NK-92 treated with Interleukin-12 subunit alpha and Interleukin-12 subunit beta, amount 100 ng/mL, for 24 hours (cell line): ENCODE measurements around the gene SLC38A4.
"Not testable (repeated sequence)": the region's sequence is repeated elsewhere in the genome, so short reads cannot be mapped to it uniquely, and the experiment has no call there.

Experiments used
- DNase-seq: peaks from one replicate; lab custom pipeline; 2025; lab: John Stamatoyannopoulos, UW

SLC38A4 gene

DNA sequence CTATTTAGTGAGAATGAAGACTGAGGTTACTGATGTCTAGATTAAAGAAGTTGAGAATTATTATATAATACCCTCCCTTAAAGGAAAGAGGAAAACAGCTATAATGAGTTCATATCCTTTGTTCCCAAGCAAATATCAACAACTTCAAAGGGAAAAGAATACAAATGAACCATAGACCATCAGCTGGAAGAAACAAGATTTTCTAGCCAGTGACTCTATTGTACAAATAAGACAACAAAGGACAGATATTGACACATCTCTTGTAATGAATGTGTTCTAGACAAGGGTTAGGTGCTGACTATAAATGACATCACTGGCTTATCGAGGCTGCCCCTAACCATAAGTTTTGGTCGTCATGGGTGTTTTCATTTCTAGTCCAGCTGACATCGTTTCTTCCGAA is 48.2 kb downstream of the SLC38A4 start:
- DNase-seq = no peak

DNA sequence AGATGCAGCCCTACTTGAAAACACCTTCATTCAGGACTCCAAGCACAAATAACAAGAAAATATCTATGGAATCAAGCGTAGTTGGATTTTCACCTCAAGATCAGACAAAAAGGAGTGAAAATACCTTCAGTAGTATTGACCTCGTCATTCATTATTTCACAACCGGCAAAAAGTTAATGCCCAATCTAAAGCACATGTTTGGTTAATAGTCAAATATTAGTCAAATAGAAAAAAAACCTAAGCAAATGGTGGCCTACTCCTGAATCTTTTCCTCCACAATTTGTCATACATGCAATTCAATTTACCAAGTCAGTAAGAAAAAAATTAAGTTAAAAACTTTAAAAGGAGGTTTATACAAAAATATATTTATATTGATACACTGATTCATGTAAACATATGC is 50.0 kb downstream of the SLC38A4 start:
- no peak for DNase-seq

DNA sequence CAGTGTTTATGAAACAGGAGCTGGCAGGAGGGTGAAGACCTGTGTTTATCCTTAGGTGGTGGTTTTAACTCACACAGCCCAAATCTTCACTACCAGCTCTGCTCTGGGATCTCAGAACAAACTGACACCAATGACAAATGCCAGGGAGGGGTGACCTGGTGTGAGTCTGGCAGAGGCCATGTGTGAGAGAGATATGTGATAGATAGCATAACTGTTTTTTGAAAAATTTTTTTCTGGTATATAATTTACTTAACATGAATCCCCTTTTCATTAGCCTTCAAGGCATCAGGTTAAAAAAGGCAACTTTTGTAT is 51.5 kb downstream of the SLC38A4 start:
- DNase-seq = no peak

DNA sequence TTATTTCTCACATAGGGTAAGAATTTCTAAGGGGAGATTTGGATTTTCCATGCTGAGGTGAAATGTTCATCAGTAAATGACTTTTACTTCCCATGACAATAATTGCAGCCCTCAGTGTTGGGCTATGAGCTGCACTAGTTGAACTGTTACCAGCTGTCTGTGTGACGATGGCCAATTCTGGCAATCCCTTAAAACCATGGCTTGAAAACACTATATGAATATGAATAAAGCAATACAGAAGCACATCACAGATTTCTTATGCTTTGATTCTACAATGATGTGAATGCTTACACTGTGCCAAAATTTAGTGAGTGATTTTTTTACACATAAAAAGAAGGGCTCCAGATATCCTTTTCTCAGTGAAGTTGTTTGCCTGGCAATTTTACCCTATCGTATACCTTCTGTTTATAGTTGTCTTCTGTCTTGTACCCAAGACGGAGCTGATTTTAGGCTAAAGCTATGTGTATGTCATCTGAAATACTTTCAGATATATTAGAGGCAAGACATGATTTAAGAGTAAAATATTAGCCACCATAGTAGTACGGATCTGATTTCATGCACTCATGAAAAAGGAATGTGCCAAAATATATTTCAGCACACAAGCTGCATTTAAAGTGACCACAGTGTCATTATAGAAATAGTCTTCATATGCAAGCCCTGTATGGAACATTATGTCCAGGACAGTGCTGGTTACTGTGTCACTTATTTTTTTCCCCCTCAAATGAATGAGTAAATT is 52.0 kb downstream of the SLC38A4 start:
- no peak for DNase-seq

DNA sequence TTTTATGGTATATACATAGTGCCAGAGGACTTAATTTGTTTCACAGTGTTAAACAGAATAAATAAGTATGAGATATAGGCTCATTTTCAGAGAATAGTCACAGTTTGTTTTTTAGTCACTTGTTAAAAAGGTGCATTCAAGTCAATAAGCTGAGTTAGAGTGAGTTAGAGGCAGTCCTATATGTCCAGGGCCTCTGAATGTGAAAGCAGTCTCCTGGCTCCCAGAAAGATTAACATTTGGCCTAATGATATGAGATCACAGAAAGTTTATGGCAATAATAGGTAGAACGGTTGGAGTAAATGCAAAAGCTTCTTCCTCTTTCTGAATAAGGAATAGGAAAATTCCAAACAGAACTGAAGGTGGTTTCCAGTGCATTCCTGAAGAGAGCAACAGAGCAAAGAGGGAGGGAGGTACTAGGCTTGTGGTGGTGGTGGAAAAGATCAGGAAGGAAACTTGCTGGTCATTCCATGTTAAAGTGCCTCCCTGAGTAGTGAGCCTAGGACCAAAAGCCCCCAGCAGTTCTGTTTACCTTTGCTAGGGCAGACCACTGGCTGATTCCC is 54.4 kb downstream of the SLC38A4 start:
- DNase-seq = no peak

DNA sequence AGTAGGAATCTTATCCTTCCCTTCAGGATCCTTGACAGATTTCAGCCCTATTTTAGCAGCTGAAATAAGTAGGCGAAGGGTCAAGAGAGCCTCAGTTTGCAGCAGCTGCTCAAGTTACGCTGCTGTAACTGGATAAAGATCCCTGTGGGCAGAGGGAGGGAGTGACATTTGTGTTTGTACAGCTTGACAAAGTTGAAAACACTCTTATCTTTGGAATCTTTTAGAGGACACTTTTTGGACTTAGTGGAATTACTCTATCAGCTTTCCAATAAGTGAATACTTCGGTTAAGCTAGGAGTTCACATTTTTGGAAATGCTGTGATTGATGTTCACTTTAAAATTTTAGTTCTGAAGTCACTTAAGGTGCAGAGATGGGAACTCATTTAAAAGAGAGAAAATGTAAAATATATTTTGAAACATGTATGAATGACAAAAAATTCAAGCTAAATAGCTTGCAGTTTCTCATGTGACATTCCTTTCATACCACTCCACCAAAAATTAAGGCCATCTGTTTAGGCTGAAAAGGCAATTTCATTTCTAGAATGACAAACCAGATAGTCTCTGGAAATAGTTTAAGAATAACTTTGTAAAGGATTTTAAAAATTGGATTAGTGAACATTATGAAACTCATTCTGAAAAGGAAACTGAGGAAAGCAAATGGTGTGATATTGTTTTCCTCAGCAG is 55.2 kb downstream of the SLC38A4 start:
- DNase-seq = no peak

DNA sequence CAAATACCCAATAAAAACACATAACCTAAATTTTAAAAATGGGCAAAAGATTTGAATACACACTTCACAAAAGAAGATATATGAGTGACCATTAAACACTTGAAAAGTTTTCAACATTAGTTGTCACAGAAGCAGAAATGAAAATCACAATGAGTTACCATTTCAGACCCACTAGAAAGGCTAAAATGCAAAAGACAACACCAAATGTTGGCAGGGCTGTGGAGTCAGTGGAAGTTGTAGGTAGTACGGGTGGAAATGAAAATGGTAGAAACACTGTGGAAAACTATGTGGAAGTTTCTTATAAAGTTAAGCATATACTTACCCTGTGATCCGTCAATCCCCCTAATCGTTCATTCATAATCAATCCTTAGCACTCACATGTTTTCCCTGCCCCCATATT is 61.8 kb downstream of the SLC38A4 start:
- DNase-seq = no peak

DNA sequence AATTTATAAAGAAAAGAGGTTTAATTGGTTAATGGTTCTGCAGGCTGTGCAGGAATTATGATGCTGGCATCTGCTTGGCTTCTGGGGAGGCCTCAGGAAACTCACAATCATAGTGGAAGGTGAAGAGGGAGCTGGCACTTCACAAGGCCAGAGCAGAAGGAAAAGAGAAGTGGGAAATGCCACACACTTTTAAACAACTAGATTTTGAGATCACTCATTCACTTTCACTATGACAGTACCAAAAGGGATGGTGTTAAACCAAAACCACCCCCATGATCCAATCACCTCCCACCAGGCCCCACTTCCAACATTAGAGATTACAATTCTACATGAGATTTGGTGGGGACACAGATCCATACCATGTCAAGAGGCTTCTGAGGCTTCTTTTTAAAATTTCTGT is 62.6 kb downstream of the SLC38A4 start:
- DNase-seq = no peak

DNA sequence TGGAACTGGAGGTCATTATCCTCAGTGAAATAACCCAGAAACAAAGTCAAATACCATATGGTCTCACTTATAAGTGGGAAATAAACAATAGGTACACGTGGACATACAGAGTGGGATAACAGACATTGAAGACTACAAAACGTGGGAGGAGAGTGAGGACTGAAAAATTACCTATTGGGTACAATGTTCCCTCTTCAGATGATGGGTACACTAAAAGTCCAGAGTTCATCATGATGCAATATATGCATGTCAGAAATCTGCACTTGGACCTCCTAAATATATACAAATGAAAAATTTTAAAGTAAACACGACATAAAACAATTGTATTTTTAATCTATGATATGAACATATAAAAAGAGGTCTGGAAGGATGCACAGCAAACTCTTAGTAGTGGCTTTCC is 71.2 kb downstream of the SLC38A4 start:
- DNase-seq = no peak

DNA sequence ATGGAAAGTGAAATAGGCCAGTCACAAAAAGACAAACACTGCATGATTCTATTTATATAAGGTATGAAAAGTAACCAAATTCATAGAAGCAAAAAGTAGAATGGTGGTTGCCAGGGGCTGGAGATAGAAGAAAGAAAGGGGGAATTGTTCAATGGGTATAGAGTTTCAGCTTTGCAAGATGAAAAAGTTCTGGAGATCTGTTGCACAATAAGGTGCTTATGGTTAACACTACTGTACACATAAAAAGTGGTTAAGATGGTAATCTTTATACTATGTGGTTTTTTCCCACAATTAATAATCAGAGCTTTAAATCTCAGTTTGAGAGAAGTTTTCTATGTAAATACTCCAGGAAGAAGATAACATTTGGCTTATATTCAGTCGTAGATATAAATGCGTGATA is 73.4 kb downstream of the SLC38A4 start:
- no peak for DNase-seq

DNA sequence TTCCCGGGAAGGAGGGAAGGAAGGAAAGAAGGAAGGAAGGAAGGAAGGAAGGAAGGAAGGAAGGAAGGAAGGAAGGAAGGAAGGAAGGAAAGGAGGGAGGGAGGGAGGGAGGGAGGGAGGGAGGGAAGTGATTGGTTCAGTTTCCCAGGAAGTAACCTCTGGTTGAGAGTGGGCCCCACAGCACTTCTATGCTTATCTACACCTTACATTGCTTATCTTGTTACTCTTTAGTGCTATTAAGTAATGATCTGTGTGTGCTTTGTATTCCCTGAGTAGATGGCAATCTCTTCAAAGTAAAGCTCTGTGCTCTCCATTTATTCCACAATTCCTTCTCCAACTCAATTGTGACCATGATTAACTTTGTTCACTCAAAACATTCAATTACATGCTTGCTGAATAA is 74.6 kb downstream of the SLC38A4 start:
- no peak for DNase-seq

DNA sequence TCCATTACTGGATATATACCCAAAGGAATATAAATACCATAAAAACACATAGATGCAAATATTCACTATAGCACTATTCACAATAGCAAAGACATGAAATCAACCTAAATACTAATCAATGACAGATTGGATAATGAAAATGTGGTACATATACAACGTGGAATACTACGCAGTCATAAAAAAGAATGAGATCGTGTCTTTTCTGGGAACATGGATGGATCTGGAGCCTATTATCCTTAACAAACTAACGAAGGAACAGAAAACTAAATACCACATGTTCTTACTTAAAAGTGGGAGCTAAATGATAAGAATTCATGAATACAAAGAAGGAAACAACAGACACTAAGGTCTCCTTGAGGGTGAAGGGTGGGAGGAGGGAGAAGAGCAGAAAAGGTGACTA is 76.5 kb downstream of the SLC38A4 start:
- DNase-seq = no peak

DNA sequence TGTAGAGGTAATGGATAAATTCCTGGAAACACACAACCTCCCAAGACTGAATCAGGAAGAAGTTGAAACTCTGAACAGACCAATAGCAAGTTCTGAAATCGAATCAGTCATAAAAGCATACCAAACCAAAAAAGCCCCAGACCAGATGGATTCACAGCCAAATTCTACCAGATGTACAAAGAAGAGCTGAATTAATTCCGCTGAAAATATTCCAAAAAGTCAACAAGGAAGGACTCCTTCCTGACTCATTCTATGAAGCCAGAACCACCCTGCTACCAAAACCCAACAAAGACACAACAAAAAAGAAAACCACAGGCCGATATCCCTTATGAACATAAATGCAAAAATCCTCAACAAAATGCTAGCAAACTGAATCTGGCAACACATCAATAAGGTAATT is 81.5 kb downstream of the SLC38A4 start:
- DNase-seq = no peak

DNA sequence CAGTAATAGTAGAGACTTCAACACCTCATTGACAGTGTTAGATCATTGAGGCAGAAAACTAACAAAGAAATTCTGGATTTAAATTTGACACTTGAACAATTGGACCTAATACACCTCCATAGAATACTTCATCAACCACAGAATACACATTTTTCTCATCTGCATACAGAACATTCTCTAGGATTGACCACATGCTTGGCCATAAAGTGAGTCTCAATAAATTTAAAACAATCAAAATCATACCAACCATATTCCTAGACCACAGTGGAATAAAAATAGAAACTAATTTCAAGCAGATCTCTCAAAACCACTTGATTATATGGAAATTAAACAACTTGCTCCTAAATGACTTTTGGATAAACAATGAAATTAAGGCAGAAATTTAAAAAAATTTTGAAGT is 82.3 kb downstream of the SLC38A4 start:
- DNase-seq = no peak

DNA sequence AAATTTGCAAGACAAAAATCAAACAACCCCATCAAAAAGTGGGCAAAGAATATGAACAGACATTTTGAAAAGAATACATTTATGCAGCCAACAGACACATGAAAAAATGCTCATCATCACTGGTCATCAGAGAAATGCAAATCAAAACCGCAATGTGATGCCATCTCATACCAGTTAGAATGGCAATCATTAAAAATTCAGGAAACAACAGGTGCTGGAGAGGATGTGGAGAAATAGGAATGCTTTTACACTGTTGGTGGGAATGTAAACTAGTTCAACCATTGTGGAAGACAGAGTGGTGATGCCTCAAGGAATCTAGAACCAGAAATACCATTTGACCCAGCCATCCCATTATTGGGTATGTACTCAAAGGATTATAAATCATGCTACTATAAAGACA is 83.5 kb downstream of the SLC38A4 start:
- not testable (repeated sequence) for DNase-seq

DNA sequence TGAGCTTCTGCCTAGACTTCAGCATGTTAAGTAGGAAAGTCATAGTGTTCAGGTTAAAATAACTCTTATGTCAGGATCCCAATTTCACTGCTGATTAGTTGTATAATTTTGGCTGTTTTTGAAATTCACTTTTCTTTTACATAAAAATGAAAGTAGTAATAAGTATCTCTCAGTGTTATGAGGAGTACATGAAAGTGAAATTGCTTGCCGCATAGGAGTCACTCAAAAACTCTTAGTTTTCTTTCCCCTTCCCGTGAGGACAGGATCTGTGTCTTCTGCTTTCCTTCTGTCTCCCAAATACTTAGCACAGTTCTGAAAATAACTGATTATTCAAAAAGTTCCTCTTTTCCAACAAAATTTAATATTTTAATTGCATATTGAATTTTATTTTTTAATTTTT is 100.5 kb downstream of the SLC38A4 start:
- no peak for DNase-seq

DNA sequence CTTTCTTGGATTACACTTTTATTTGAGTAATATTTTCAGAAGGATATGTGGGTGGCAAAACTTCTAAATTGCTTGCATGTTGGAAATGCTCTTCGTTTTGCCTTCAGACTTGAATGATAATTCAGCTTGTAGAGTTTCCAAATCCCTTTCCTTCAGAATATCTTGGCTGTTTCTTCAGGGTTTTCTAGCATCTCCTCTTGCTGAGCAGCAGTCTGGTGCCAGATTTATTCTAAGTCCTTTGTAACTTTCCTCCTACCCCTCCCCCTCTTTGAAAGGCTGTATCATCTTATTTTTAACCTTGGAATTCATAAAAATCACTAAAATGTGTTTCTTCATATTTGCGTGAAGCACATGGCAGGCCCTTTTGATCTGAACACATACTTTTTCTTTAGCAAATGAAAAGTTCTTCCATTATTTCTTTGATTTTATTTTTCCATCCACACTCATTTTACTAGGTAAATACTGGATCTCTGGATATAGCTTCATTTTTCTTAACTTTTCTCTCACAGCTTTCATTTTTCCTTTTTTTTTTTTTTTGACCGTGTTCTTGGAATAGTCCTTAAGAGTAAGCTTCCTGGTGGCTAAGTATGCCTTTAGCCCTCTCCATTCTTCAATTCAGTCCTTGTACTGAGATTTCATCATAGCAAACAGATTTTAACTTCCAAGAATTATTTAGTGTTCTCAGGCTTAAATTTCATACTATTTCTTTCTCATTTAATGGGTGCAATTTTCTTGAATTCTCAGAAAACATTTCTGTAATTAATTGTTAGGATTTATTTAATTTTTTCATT is 102.0 kb downstream of the SLC38A4 start:
- no peak for DNase-seq

DNA sequence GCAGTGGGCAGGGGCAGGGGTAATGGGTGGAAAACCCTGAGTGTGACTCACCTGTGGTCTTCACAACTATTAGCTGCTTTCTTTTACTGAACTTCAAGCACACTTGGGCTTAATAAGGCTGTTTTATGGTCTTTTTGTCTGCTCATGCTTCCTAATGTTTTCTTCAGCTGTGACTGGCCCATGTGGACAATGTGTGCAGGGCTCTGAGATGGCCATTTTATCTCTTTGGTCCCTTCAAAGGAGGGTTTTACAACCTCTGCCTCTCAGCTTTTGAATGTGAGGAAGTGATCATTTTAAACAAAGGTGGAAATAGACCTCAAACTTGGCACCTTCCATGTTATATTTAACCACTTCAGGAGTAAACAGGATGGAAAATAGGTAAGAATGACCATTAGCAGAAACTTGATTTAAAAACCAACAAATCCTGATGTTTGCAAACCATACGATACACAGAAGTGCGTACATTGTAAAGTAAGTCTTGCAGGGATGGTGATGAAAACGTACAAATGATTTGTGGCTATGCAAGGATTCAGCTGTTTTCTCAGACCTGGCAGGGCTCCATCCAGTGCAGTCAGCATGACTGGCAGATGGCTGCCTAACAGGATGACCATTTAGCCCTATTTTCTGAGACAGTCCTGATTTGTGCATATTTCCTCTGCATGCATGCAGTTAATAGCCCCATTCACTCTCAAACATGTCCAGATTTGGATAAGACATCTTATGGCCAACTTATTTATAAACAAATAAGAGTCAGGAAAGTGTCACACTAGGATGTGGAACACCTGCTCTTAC is 103.2 kb downstream of the SLC38A4 start:
- DNase-seq = no peak

DNA sequence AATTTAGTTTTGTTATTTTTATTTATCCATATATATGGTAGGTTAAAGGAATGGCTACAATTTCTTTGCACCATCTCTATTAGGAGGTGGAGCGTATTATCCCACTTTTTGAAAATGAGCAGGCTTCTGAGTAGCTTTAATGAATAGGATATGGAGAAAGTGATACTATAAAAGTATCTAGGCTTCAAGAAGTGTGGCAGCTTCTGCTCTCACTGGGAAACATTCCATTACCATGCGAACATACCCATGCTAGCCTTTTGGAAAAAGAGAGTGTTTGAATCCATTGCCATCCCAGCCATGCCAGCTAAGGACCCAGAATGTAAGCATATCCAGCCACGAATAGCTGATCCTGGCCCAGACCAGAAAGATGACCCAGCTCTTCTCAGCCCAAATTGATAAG is 107.3 kb downstream of the SLC38A4 start:
- DNase-seq = no peak

DNA sequence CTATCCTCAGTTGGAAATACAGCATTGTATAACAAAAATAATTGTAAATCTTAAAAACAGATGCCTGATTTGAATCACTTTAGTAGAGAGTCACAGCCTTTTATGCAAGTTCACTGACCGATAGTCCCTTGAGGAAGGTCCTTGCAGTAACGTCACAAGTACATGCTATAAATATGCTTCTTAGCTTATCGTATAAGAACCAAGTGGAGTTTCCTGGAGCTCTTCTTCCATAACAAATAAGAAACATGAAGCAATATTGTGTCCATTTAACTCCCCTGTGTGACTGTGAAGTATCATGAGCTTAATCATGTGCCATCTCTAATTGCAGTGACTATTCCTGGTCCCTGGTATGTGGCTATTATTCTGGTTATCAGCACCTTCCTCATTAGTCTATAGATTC is 107.9 kb downstream of the SLC38A4 start:
- no peak for DNase-seq

DNA sequence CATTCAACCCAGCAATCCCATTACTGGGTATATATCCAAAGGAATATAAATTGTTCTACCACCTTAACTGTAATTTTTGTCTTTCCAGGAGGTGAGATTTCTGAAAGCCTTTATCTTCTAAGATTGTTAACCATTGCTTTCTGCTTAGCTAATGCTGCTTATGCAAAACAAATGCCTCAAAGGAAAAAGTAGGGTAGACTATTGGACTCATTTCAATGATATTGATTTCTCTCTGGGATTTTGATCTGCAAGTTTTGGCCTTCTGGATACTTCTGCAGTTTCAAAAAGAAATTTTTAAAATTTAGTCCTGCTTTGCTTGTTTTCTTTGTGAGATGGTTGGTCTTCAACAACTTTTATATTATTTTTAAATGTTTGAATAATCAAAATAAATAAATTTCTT is 108.6 kb downstream of the SLC38A4 start:
- no peak for DNase-seq
